Naive thymus-derived CD8-positive, alpha-beta T cell (primary cell): ENCODE results near the gene SPATA3. TPM values are rescaled to one million over a fixed set of nuclear protein-coding genes. Genes with fewer than 3 reads are reported as not detected.
"Not testable (repeated sequence)": the region's sequence is repeated elsewhere in the genome, so short reads cannot be mapped to it uniquely, and the experiment has no call there.

Source experiments
- ATAC-seq, 2 donors: fragments of 150-1000 bp; cut with Tn5 transposase in 1 of 2; sonication (Bioruptor Pico), chemical (Tn5 transposase) in 1 of 2; 1 replicate in 1 of 2; 2 replicates in 1 of 2; pipeline ENCODE4 v1.10.0; 2021; ENCODE audit warnings: mild to moderate bottlenecking in 2 of 2, moderate library complexity in 2 of 2
- POLR2A ChIA-PET: fragments of 350-600 bp; sonication (Branson Sonifier 250); formaldehyde crosslinking; loops from one replicate; lab custom pipeline; 2021; ENCODE audit warnings: antibody characterized with exemption; lab: Charles Lee
- DNase-seq, 10 donors: peaks; one replicate each; pipeline versions ENCODE4 v3.0.0 to v3.0.0-alpha.2; 2020 to 2022
- H3K27ac Mint-ChIP-seq, 10 donors: one replicate each; pipeline ENCODE4 v1.8.0; 2020 to 2022; ENCODE audit warnings: mild to moderate bottlenecking in 10 of 10, mixed read lengths in 10 of 10, moderate library complexity in 4 of 10, inconsistent platforms in 1 of 10
- H3K27me3 Mint-ChIP-seq, 5 donors: one replicate each; pipeline ENCODE4 v1.8.0; 2021 to 2022; ENCODE audit warnings: mixed read lengths in 5 of 5
- H3K36me3 Mint-ChIP-seq, 3 donors: one replicate each; pipeline ENCODE4 v1.8.0; 2020 to 2022; ENCODE audit warnings: mixed read lengths in 3 of 3, mild to moderate bottlenecking in 2 of 3, inconsistent platforms in 1 of 3
- H3K4me1 Mint-ChIP-seq, 4 donors: one replicate each; pipeline ENCODE4 v1.8.0; 2021 to 2022; ENCODE audit warnings: mixed read lengths in 4 of 4
- H3K4me3 Mint-ChIP-seq, 10 donors: one replicate each; pipeline ENCODE4 v1.8.0; 2020 to 2022; ENCODE audit warnings: mild to moderate bottlenecking in 10 of 10, mixed read lengths in 10 of 10, moderate library complexity in 6 of 10, inconsistent platforms in 1 of 10
- H3K9me3 Mint-ChIP-seq, 9 donors: one replicate each; pipeline ENCODE4 v1.8.0; 2020 to 2022; ENCODE audit warnings: mixed read lengths in 9 of 9, mild to moderate bottlenecking in 3 of 9, inconsistent platforms in 1 of 9, moderate library complexity in 1 of 9
- polyA plus RNA-seq, 3 donors: library from polyadenylated mRNA; unstranded; fragments of 300-500 nt; fragmentation: Illumina TruSeq; gene quantifications; one replicate each; pipeline ENCODE4 v1.2.3, GENCODE V29; 2021
- total RNA-seq, 8 experiments: library from RNA in 2 of 8; stranded (reverse) in 2 of 8; gene quantifications; one replicate each; pipeline ENCODE4 v1.2.3 and lab custom pipeline; 2021 to 2026

Gene SPATA3
- total and polyA plus RNA-seq, 5 experiments from 2014 or later, result not detected

DNA sequence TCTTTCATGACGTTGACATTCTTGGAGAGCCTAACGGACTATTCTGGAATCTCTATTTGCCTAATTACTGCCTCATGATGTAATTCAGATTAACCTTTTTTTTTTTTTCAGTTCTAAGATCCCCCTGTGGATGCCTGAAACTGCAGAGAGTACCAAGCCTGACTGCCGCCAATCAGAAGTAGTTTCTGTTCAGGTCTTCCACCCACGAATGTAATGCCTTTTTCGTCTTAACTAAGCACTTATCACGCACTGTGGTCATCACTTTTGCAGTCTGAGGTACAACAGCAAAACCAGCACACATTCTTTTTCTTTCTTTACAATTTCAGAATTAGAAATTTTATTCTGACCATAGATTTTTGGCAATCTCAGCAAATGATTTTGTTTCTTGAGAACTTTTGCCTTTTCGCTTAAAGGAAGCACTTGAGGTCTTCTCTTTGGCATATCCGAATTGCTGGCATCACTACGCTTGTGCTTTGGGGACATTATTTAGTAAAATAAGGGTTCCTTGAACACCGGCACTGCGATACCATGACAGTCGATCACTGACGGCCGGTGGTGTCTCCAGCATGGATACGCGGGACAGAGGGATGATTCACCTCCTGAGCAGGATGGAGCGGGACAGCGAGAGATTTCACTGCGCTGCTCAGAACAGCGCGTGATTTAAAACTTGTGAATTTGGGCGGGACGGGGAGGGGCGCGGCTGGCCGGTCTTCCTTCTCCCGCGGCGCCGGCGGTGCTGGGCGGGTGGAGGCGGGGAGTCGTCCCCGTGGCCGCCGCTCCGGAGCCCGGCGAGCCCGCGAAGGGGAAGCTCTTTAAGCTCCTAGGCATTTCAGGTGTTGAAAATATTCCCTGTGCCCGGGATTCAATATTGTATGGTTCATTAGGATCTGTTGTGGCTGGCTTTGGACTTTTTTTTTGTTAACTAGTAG is 38.8 kb upstream of the SPATA3 start:
- H3K9me3 Mint-ChIP-seq, result no peaks in the 10 kb centered on the region
- H3K27ac Mint-ChIP-seq, result peak overlapping the region in 3 of 10 donors; percentile 8 to 58 (median 20)
- peak in 3 of 10 donors; percentile 13 to 16 (median 15) for DNase-seq
- H3K27me3 Mint-ChIP-seq, result peaks cover 18 to 73% (median 34%) of the 10 kb centered on the region in 5 donors
- ATAC-seq, result peak; percentile 66 to 79
- peak overlapping the region; percentile 77 to 92 (median 86) for H3K4me3 Mint-ChIP-seq
- H3K4me1 Mint-ChIP-seq, result peaks cover 7 to 17% (median 13%) of the 10 kb centered on the region in 4 donors
- no peaks in the 10 kb centered on the region for H3K36me3 Mint-ChIP-seq
- POLR2A ChIA-PET, result no interaction called here

GRCh38 chr2:230957756-230958391 is 38.0 kb upstream of the SPATA3 start:
- H3K4me1 Mint-ChIP-seq, result peaks cover 7 to 17% (median 13%) of the 10 kb centered on the region in 4 donors
- H3K27me3 Mint-ChIP-seq, result peaks cover 18 to 73% (median 31%) of the 10 kb centered on the region in 5 donors
- H3K27ac Mint-ChIP-seq, result no peak overlapping the region
- no peak for DNase-seq
- no peaks in the 10 kb centered on the region for H3K36me3 Mint-ChIP-seq
- no peak for ATAC-seq
- peak overlapping the region; percentile 65 to 91 (median 76) for H3K4me3 Mint-ChIP-seq
- POLR2A ChIA-PET, result no interaction called here
- H3K9me3 Mint-ChIP-seq, result no peaks in the 10 kb centered on the region

GRCh38 chr2:230958820-230959756 is 36.8 kb upstream of the SPATA3 start:
- H3K27me3 Mint-ChIP-seq, result peaks cover 18 to 70% (median 28%) of the 10 kb centered on the region in 5 donors
- H3K4me1 Mint-ChIP-seq, result peaks cover 7 to 17% (median 13%) of the 10 kb centered on the region in 4 donors
- DNase-seq (no peak), ATAC-seq (no peak)
- no peaks in the 10 kb centered on the region for H3K36me3 Mint-ChIP-seq
- H3K9me3 Mint-ChIP-seq, result no peaks in the 10 kb centered on the region
- no peak overlapping the region for H3K27ac Mint-ChIP-seq
- peak overlapping the region in 1 of 10 donors; percentile 5 for H3K4me3 Mint-ChIP-seq
- POLR2A ChIA-PET, result interaction anchor here (0.9 kb wide), 1 partner anchor 9 kb away, joined by 3 read pairs; no protein-coding TSS in a partner anchor

GRCh38 chr2:230960026-230960425 is 35.9 kb upstream of the SPATA3 start:
- H3K27ac Mint-ChIP-seq, result no peak overlapping the region

DNA sequence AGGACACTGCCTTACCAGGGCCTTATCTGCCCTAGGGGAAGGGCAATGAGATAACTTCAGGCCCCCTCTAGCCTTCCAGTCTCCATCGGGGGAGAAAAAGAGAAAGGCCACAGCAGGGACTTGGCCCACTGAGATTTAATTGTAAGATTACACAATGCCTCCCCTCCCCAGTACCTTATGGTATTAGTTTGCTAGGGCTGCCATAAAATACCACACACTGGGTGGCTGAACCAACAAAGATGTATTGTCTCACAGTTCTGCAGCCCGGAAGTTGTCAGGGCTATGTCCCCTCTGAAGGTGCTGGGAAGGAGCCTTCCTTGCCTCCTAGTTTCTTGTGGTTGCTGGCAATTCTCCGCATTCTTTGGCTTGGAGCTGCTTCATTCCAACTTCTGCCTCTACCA is 34.8 kb upstream of the SPATA3 start:
- Mint-ChIP-seq H3K4me3 (no peak overlapping the region), H3K9me3 (no peaks in the 10 kb centered on the region), H3K27ac (no peak overlapping the region), H3K27me3 (peaks cover 17 to 54% (median 22%) of the 10 kb centered on the region in 5 donors), H3K4me1 (peaks cover 7 to 17% (median 13%) of the 10 kb centered on the region in 4 donors), H3K36me3 (peaks cover 0 to 2% (median 0%) of the 10 kb centered on the region in 3 donors)
- DNase-seq, result no peak
- ATAC-seq, result no peak
- POLR2A ChIA-PET, result no interaction called here

More at GRCh38 chr2:230960026-230960425, 35.9 kb upstream of the SPATA3 start:
- Mint-ChIP-seq H3K4me1 (peaks cover 7 to 17% (median 13%) of the 10 kb centered on the region in 4 donors), H3K36me3 (no peaks in the 10 kb centered on the region), H3K4me3 (no peak overlapping the region), H3K9me3 (no peaks in the 10 kb centered on the region), H3K27me3 (peaks cover 18 to 61% (median 28%) of the 10 kb centered on the region in 5 donors)
- POLR2A ChIA-PET, result interaction anchor here (0.9 kb wide), 1 partner anchor 8 kb away, joined by 3 read pairs; no protein-coding TSS in a partner anchor
- no peak for DNase-seq
- no peak for ATAC-seq

- no peak overlapping the region for H3K4me3 Mint-ChIP-seq
- POLR2A ChIA-PET, result no interaction called here
- no peak for ATAC-seq
- H3K36me3 Mint-ChIP-seq, result peaks cover 0 to 2% (median 0%) of the 10 kb centered on the region in 3 donors
- H3K4me1 Mint-ChIP-seq, result no peaks in the 10 kb centered on the region
- H3K27ac Mint-ChIP-seq, result no peak overlapping the region
- peaks cover 0 to 2% (median 0%) of the 10 kb centered on the region in 9 donors for H3K9me3 Mint-ChIP-seq
- H3K27me3 Mint-ChIP-seq, result peaks cover 0 to 24% (median 6%) of the 10 kb centered on the region in 5 donors
- DNase-seq, result no peak
Observed at GRCh38 chr2:230964136-230964730, 31.7 kb upstream of the SPATA3 start.

- H3K36me3 Mint-ChIP-seq, result peaks cover 0 to 2% (median 0%) of the 10 kb centered on the region in 3 donors
- POLR2A ChIA-PET, result interaction anchor here (0.8 kb wide), 1 partner anchor 19 kb away, joined by 4 read pairs; no protein-coding TSS in a partner anchor
- peaks cover 0 to 3% (median 0%) of the 10 kb centered on the region in 5 donors for H3K27me3 Mint-ChIP-seq
- ATAC-seq (no peak), DNase-seq (no peak)
- H3K9me3 Mint-ChIP-seq, result peaks cover 0 to 2% (median 0%) of the 10 kb centered on the region in 9 donors
- H3K4me3 Mint-ChIP-seq, result no peak overlapping the region
- H3K27ac Mint-ChIP-seq, result no peak overlapping the region
- H3K4me1 Mint-ChIP-seq, result peaks cover 0 to 3% (median under 1%) of the 10 kb centered on the region in 4 donors
Observed at GRCh38 chr2:230967113-230967512, 28.8 kb upstream of the SPATA3 start.

GRCh38 chr2:230968314-230968713 is 27.6 kb upstream of the SPATA3 start:
- H3K27ac Mint-ChIP-seq, ATAC-seq, H3K9me3 Mint-ChIP-seq: not testable (repeated sequence)

GRCh38 chr2:230968921-230969658 is 26.8 kb upstream of the SPATA3 start:
- Mint-ChIP-seq H3K36me3 (peaks cover 0 to 2% (median 0%) of the 10 kb centered on the region in 3 donors), H3K27me3 (no peaks in the 10 kb centered on the region), H3K27ac (no peak overlapping the region), H3K4me3 (no peak overlapping the region), H3K9me3 (peaks cover 0 to 2% (median 0%) of the 10 kb centered on the region in 9 donors), H3K4me1 (peaks cover 4 to 15% (median 11%) of the 10 kb centered on the region in 4 donors)
- DNase-seq (no peak), ATAC-seq (no peak)
- POLR2A ChIA-PET, result interaction anchor here (0.8 kb wide), 1 partner anchor 10 kb away, joined by 3 read pairs; no protein-coding TSS in a partner anchor

More at GRCh38 chr2:230968314-230968713, 27.6 kb upstream of the SPATA3 start:
- H3K36me3 Mint-ChIP-seq, H3K4me1 Mint-ChIP-seq, H3K27me3 Mint-ChIP-seq, H3K4me3 Mint-ChIP-seq, DNase-seq: not testable (repeated sequence)
- POLR2A ChIA-PET, result interaction anchor here (0.8 kb wide), 1 partner anchor 9 kb away, joined by 3 read pairs; no protein-coding TSS in a partner anchor

DNA sequence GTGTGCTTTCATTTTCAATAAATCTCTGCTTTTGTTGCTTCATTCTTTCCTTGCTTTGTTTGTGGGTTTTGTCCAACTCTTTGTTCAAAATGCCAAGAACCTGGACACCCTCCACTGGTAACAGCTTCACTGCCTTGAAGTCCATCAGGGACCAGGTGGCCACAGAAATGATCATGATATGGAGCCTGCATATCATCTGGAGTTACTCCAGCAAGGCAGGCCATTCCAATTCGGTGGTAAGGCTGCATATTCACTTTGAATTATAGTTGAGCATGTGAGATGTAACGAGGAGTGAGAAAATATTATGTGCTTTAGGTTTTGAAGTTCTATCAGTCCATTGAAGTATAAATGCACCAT is 26.3 kb upstream of the SPATA3 start:
- Mint-ChIP-seq H3K27me3 (no peaks in the 10 kb centered on the region), H3K36me3 (peaks cover 0 to 2% (median 0%) of the 10 kb centered on the region in 3 donors), H3K4me3 (no peak overlapping the region), H3K9me3 (peaks cover 0 to 2% (median 0%) of the 10 kb centered on the region in 9 donors), H3K4me1 (peaks cover 10 to 20% (median 17%) of the 10 kb centered on the region in 4 donors), H3K27ac (peak overlapping the region in 2 of 10 donors; percentile 19 to 35)
- POLR2A ChIA-PET, result no interaction called here
- ATAC-seq (no peak), DNase-seq (no peak)

DNA sequence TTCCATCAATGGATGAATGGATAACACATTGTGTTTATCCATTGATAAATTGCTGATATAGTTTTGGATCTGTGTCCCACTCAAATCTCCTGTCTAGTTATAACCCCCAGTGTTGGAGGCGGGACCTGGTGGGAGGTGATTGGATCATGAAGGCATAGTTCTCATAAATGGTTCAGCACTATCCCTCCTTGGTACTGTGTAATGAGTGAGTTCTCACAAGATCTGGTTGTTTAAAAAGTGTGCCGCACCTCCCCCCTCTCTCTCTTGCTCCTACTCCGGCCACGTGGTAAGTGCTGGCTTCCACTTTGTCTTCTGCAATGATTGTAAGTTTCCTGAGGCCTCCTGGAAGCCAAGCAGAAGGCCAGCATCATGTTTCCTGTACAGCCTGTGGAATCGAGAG is 23.9 kb upstream of the SPATA3 start:
- POLR2A ChIA-PET, result no interaction called here
- H3K4me1 Mint-ChIP-seq, result peaks cover 17 to 43% (median 35%) of the 10 kb centered on the region in 4 donors
- DNase-seq (no peak), ATAC-seq (no peak)
- H3K27ac Mint-ChIP-seq, result no peak overlapping the region
- no peaks in the 10 kb centered on the region for H3K36me3 Mint-ChIP-seq
- peaks cover 0 to 2% (median 0%) of the 10 kb centered on the region in 9 donors for H3K9me3 Mint-ChIP-seq
- H3K4me3 Mint-ChIP-seq, result no peak overlapping the region
- no peaks in the 10 kb centered on the region for H3K27me3 Mint-ChIP-seq
